A673 (cell line): ENCODE results near the gene NEK6.

Experiments
- CTCF ChIP-seq: fragments of 300-800, 200-600 bp; sonication (generic); conservative IDR thresholded peaks from 2 replicates; pipeline ENCODE4 v1.5.1; 2017; ENCODE audit warnings: low read depth, mild to moderate bottlenecking, antibody characterized with exemption, low read length, moderate library complexity, mixed read lengths
- EZH2 ChIP-seq: fragments of 200-600 bp; sonication (generic); IDR thresholded peaks from 2 replicates; pipeline ENCODE4 v1.6.1; 2017; ENCODE audit warnings: borderline replicate concordance, low read depth, mild to moderate bottlenecking, mixed read lengths, antibody characterized with exemption, low read length; ENCODE audit not compliant: poor library complexity, severe bottlenecking

- TF ChIP-seq CTCF (no peak), EZH2 (no peak)
Measured at GRCh38 chr9:124209279-124209678, 48.5 kb upstream of the NEK6 start.
